Keratinocyte (primary cell): ENCODE data around the gene FOXC1. TPM values are rescaled to one million over a fixed set of nuclear protein-coding genes. Genes with fewer than 3 reads are reported as not detected.

Source experiments
- DNase-seq: peaks from one replicate; pipeline ENCODE4 v3.0.0-alpha.2; 2011; ENCODE audit warnings: low read depth, missing footprints, low spot score
- FAIRE-seq: peaks from 2 replicates; lab custom pipeline; 2011; peaks lifted over from hg19 to GRCh38; lab: Jason Lieb, UNC
- H2AFZ ChIP-seq: 2 replicates; pipeline ENCODE4 v1.6.0; 2012; ENCODE audit warnings: low read length, control low read depth, inconsistent platforms; ENCODE audit not compliant: control insufficient read depth
- H3K27ac ChIP-seq: 2 replicates; pipeline ENCODE4 v1.5.1; 2011; ENCODE audit warnings: low read length; ENCODE audit not compliant: control insufficient read depth, insufficient read depth
- H3K27me3 ChIP-seq: 3 replicates; pipeline ENCODE4 v1.6.0; 2011; ENCODE audit warnings: low read length; ENCODE audit not compliant: control insufficient read depth, insufficient read depth; ENCODE audit errors: extremely low read depth
- H3K36me3 ChIP-seq, 2 experiments: 2 replicates in 1 of 2; 3 replicates in 1 of 2; pipeline ENCODE4 v1.5.1; 2011; ENCODE audit warnings: low read length in 2 of 2, mild to moderate bottlenecking in 1 of 2; ENCODE audit not compliant: control insufficient read depth in 2 of 2, insufficient read depth in 2 of 2; ENCODE audit errors: extremely low read depth in 1 of 2
- H3K4me1 ChIP-seq: 3 replicates; pipeline ENCODE4 v1.5.1; 2011; ENCODE audit warnings: low read length; ENCODE audit not compliant: control insufficient read depth, insufficient read depth; ENCODE audit errors: extremely low read depth
- H3K4me2 ChIP-seq: 3 replicates; pipeline ENCODE4 v1.6.0; 2011; ENCODE audit warnings: low read depth, low read length; ENCODE audit not compliant: control insufficient read depth, insufficient read depth; ENCODE audit errors: extremely low read depth
- H3K4me3 ChIP-seq, 3 experiments: fragments of 200-600 bp in 1 of 3; sonication (generic) in 1 of 3; 2 replicates in 2 of 3; 3 replicates in 1 of 3; pipeline ENCODE4 v1.5.1; 2011 to 2016; ENCODE audit warnings: low read length in 3 of 3, mild to moderate bottlenecking in 3 of 3, control low read depth in 2 of 3, inconsistent platforms in 1 of 3, low read depth in 1 of 3, mixed read lengths in 1 of 3, mixed run types in 1 of 3, moderate library complexity in 1 of 3; ENCODE audit not compliant: control insufficient read depth in 2 of 3, insufficient read depth in 2 of 3; ENCODE audit errors: extremely low read depth in 1 of 3
- H3K79me2 ChIP-seq: 2 replicates; pipeline ENCODE4 v1.6.0; 2012; ENCODE audit warnings: low read length; ENCODE audit not compliant: control insufficient read depth, insufficient read depth
- H3K9ac ChIP-seq: 3 replicates; pipeline ENCODE4 v1.6.0; 2011; ENCODE audit warnings: low read length; ENCODE audit not compliant: control insufficient read depth, insufficient read depth; ENCODE audit errors: extremely low read depth
- H3K9me1 ChIP-seq: 3 replicates; pipeline ENCODE4 v1.6.0; 2011; ENCODE audit warnings: low read length; ENCODE audit not compliant: control insufficient read depth, insufficient read depth; ENCODE audit errors: extremely low read depth
- H3K9me3 ChIP-seq: 2 replicates; pipeline ENCODE4 v1.5.1; 2012; ENCODE audit warnings: low read depth, low read length; ENCODE audit not compliant: control insufficient read depth
- H4K20me1 ChIP-seq: 3 replicates; pipeline ENCODE4 v1.6.0; 2011; ENCODE audit warnings: low read length; ENCODE audit not compliant: control insufficient read depth, insufficient read depth; ENCODE audit errors: extremely low read depth
- EZH2 ChIP-seq: IDR thresholded peaks from one replicate; pipeline ENCODE4 v1.6.1; 2012; ENCODE audit warnings: inconsistent platforms, mild to moderate bottlenecking, low read length, moderate library complexity
- dilution Hi-C: fragments of 300-500 bp; cut with MboI; formaldehyde crosslinking; loops from one replicate; pipeline ENCODE4 v1.7.0; 2020; ENCODE audit warnings: low sequenced_read_pairs; ENCODE audit not compliant: extremely low pct_ligation_motif_present
- polyA plus RNA-seq, 5 experiments: library from polyadenylated mRNA; depleted of rRNA in 3 of 5; stranded (reverse) in 3 of 5; stranded (forward) in 1 of 5; unstranded in 1 of 5; fragments of >200 nt; gene quantifications; 1 replicate in 1 of 5; 2 replicates in 3 of 5; 3 replicates in 1 of 5; pipeline versions ENCODE4 v1.2.1 to v1.2.3, GENCODE V29; 2011 to 2012; ENCODE audit warnings: missing spikeins in 2 of 5, low read depth in 1 of 5, low replicate concordance in 1 of 5
- TF ChIP-seq, protein P1 (sequence below), 3 experiments: IDR thresholded peaks in 1 of 3; conservative IDR thresholded peaks in 1 of 3; optimal IDR thresholded peaks in 1 of 3; 2 replicates in 2 of 3; 3 replicates in 1 of 3; pipeline versions ENCODE3 to v1.5.1; 2011; ENCODE audit warnings: low read length in 3 of 3, mild to moderate bottlenecking in 3 of 3, moderate library complexity in 2 of 3, control low read depth in 1 of 3, inconsistent platforms in 1 of 3; ENCODE audit not compliant: insufficient read depth in 2 of 3; ENCODE audit errors: extremely low read depth in 1 of 3

FOXC1 gene
- polyA plus RNA-seq, 1 donor (not counting 4 experiments of a cell fraction or from before 2014, with no cell fraction given): 4.3 TPM

DNA sequence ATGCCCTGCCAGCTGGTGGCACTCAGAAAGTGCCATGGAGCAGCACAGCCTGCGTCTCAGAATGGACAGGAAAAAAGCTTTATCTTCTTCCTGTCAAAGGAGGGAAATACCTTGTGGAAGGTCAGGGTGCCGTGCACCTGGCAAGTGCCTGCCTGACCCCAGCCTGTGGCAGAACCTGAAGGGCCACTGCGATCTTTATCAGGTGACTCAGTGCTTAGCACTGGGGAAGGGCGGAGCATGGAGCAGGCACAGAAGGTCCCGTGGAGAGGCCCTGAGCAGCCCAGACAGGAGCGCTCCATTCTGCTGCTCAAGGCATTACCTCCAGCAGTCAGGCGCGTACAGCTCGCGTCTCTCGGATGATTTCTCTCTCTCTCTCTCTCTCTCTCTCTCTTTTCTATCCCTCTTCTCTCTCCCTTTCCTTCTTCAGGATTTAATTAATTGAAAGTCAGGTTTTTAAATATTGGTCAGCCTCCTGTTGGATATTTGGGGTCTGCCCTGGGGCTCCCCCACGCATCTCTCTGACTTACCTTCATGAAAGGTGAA, 31.7 kb downstream of the FOXC1 start:
- peak overlapping the region; percentile 55 for H3K4me2 ChIP-seq
- peak overlapping the region in 1 of 3 experiments; percentile 25 for H3K4me3 ChIP-seq
- no peaks in the 10 kb centered on the region for H3K9me1 ChIP-seq
- H3K9ac ChIP-seq: no peak overlapping the region
- peaks cover 32% of the 10 kb centered on the region for H3K4me1 ChIP-seq
- TF ChIP-seq, protein P1, sequence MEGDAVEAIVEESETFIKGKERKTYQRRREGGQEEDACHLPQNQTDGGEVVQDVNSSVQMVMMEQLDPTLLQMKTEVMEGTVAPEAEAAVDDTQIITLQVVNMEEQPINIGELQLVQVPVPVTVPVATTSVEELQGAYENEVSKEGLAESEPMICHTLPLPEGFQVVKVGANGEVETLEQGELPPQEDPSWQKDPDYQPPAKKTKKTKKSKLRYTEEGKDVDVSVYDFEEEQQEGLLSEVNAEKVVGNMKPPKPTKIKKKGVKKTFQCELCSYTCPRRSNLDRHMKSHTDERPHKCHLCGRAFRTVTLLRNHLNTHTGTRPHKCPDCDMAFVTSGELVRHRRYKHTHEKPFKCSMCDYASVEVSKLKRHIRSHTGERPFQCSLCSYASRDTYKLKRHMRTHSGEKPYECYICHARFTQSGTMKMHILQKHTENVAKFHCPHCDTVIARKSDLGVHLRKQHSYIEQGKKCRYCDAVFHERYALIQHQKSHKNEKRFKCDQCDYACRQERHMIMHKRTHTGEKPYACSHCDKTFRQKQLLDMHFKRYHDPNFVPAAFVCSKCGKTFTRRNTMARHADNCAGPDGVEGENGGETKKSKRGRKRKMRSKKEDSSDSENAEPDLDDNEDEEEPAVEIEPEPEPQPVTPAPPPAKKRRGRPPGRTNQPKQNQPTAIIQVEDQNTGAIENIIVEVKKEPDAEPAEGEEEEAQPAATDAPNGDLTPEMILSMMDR (optimal IDR thresholded peaks at IDR 0.05 in 1 of 3, IDR thresholded peaks at IDR 0.05 in 1 of 3, conservative IDR thresholded peaks at IDR 0.05 in 1 of 3; ENCODE audit: extremely low read depth in 1 of 3, insufficient read depth in 2 of 3, low read length in 3 of 3): peak in 1 of 3 experiments; percentile 13
- TF ChIP-seq EZH2: no peak
- dilution Hi-C loops: no loop called here
- FAIRE-seq (peak; percentile 86), DNase-seq (peak; percentile 44)
- H4K20me1 ChIP-seq: peaks cover 3% of the 10 kb centered on the region
- no peaks in the 10 kb centered on the region for H3K27me3 ChIP-seq
- H3K36me3 ChIP-seq: no peaks in the 10 kb centered on the region
- no peaks in the 10 kb centered on the region for H3K9me3 ChIP-seq
- peak overlapping the region; percentile 11 for H2AFZ ChIP-seq
- H3K27ac ChIP-seq: no peak overlapping the region
- H3K79me2 ChIP-seq: no peaks in the 10 kb centered on the region

GRCh38 chr6:1643111-1643510, 33.4 kb downstream of the FOXC1 start:
- no peak overlapping the region for H3K4me2 ChIP-seq
- H3K9me3 ChIP-seq: no peaks in the 10 kb centered on the region
- peaks cover 3% of the 10 kb centered on the region for H4K20me1 ChIP-seq
- H3K79me2 ChIP-seq: no peaks in the 10 kb centered on the region
- TF ChIP-seq, protein P1 (optimal IDR thresholded peaks at IDR 0.05 in 1 of 3, IDR thresholded peaks at IDR 0.05 in 1 of 3, conservative IDR thresholded peaks at IDR 0.05 in 1 of 3; ENCODE audit: extremely low read depth in 1 of 3, insufficient read depth in 2 of 3, low read length in 3 of 3): no peak
- TF ChIP-seq EZH2: no peak
- DNase-seq (no peak), FAIRE-seq (no peak)
- dilution Hi-C loops: no loop called here
- no peaks in the 10 kb centered on the region for H3K27me3 ChIP-seq
- H3K4me1 ChIP-seq: peaks cover 18% of the 10 kb centered on the region
- H3K9me1 ChIP-seq: no peaks in the 10 kb centered on the region
- H3K36me3 ChIP-seq: no peaks in the 10 kb centered on the region
- no peak overlapping the region for H3K9ac ChIP-seq
- no peak overlapping the region for H3K4me3 ChIP-seq
- no peak overlapping the region for H3K27ac ChIP-seq
- no peak overlapping the region for H2AFZ ChIP-seq
